Sigmoid colon (tissue), 4 donors: ENCODE measurements around the gene NUBP1.
"Not testable (repeated sequence)": the region's sequence is repeated elsewhere in the genome, so short reads cannot be mapped to it uniquely, and the experiment has no call there.

Experiments
- CTCF ChIP-seq, 4 experiments: fragments of 450-650 bp in 3 of 4; fragments of 200-600 bp in 1 of 4; IDR thresholded peaks; one replicate each; pipeline ENCODE4 v1.5.1; 2016 to 2019; ENCODE audit warnings: antibody characterized with exemption in 4 of 4, mild to moderate bottlenecking in 3 of 4, moderate library complexity in 2 of 4
- POLR2AphosphoS5 ChIP-seq, 4 donors: sonication (generic); formaldehyde crosslinking; IDR thresholded peaks; one replicate each; pipeline ENCODE4 v1.6.1; 2017; ENCODE audit warnings: antibody characterized with exemption in 4 of 4

DNA sequence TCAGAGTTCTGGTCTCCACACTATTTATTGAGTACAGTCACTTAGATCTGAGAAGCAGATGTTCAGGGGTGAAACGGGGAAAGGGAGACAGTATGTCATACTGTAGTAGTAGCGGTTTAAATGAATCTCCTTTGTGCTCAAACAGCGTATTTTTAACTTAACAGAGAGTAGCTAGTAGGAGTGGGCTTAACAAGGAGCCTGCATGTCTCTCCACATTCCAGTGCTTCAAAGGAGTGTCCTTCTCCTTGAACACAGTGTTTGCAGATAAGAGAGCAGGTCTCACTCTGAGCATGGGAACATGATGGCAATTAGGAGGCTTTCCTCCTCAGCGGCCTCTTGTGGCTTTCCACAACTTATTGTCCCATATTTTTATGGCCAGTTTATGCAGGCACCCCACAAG is 45.0 kb downstream of the NUBP1 start:
- not testable (repeated sequence) for TF ChIP-seq POLR2AphosphoS5, CTCF (IDR thresholded peaks at IDR 0.05)
